PFSK-1 (cell line): ENCODE data around the gene CRTAC1.

Experiments used
- POLR2AphosphoS5 ChIP-seq: IDR thresholded peaks from 2 replicates; pipeline ENCODE4 v1.6.1; 2012; ENCODE audit warnings: low read depth, mild to moderate bottlenecking, control low read depth, low read length, moderate library complexity
- TF ChIP-seq, protein P1 (sequence below), 2 experiments: IDR thresholded peaks; 2 replicates each; pipeline versions ENCODE4 v1.6.1 to v1.8.0; 2011 to 2012; ENCODE audit warnings: low read depth in 2 of 2, low read length in 2 of 2, control low read depth in 1 of 2, inconsistent platforms in 1 of 2, mild to moderate bottlenecking in 1 of 2, moderate library complexity in 1 of 2; ENCODE audit not compliant: insufficient read depth in 1 of 2

DNA sequence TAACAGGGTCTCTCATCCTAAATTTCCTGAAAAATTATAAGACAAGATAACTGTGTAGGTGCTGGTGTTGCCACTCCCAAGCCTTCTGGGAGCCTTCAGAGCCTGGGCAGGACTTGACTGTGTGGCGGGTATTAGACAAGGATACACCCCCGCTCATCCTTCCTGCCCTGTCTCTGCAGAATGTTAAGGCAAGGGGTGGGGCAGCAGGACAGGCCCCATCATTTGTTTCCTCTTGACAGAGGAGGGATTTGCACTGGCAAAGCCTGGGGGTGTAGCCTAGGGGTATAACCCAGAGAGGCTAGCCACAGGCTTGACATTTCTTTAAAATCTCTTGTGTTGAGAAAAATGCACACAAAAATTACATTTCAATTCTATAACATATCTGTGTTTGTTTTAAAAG lies 117.2 kb downstream of the CRTAC1 start:
- TF ChIP-seq, protein P1, sequence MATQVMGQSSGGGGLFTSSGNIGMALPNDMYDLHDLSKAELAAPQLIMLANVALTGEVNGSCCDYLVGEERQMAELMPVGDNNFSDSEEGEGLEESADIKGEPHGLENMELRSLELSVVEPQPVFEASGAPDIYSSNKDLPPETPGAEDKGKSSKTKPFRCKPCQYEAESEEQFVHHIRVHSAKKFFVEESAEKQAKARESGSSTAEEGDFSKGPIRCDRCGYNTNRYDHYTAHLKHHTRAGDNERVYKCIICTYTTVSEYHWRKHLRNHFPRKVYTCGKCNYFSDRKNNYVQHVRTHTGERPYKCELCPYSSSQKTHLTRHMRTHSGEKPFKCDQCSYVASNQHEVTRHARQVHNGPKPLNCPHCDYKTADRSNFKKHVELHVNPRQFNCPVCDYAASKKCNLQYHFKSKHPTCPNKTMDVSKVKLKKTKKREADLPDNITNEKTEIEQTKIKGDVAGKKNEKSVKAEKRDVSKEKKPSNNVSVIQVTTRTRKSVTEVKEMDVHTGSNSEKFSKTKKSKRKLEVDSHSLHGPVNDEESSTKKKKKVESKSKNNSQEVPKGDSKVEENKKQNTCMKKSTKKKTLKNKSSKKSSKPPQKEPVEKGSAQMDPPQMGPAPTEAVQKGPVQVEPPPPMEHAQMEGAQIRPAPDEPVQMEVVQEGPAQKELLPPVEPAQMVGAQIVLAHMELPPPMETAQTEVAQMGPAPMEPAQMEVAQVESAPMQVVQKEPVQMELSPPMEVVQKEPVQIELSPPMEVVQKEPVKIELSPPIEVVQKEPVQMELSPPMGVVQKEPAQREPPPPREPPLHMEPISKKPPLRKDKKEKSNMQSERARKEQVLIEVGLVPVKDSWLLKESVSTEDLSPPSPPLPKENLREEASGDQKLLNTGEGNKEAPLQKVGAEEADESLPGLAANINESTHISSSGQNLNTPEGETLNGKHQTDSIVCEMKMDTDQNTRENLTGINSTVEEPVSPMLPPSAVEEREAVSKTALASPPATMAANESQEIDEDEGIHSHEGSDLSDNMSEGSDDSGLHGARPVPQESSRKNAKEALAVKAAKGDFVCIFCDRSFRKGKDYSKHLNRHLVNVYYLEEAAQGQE (IDR thresholded peaks at IDR 0.05; ENCODE audit: insufficient read depth in 1 of 2, low read depth in 2 of 2, low read length in 2 of 2), result no peak
- no peak for TF ChIP-seq POLR2AphosphoS5
